Right lobe of liver (tissue), 6 donors: ENCODE measurements around the gene MYRFL. TPM values are rescaled to one million over a fixed set of nuclear protein-coding genes. Genes with fewer than 3 reads are reported as not detected.
"Not testable (repeated sequence)": the region's sequence is repeated elsewhere in the genome, so short reads cannot be mapped to it uniquely, and the experiment has no call there.

ENCODE experiments used
- ATAC-seq, 4 donors: fragments of 200-7000 bp; cut with Tn5 transposase; one replicate each; pipeline ENCODE4 v1.9.1; 2020; ENCODE audit warnings: mild to moderate bottlenecking in 4 of 4, moderate library complexity in 4 of 4
- DNase-seq, 3 donors: peaks; one replicate each; pipeline ENCODE4 v3.0.0-alpha.2; 2020
- H3K27ac ChIP-seq, 3 donors: fragments of 200-600 bp; one replicate each; pipeline ENCODE4 v1.8.0; 2022
- H3K27me3 ChIP-seq, 2 donors: fragments of 200-600 bp; one replicate each; pipeline ENCODE4 v1.8.0; 2022
- H3K36me3 ChIP-seq, 4 donors: fragments of 200-600 bp; sonication (generic) in 1 of 4; one replicate each; pipeline versions ENCODE4 v1.5.1 to v1.8.0; 2017 to 2022; ENCODE audit warnings: control low read depth in 1 of 4
- H3K4me1 ChIP-seq, 4 donors: fragments of 200-600 bp; sonication (generic) in 1 of 4; one replicate each; pipeline versions ENCODE4 v1.5.1 to v1.8.0; 2017 to 2022; ENCODE audit warnings: control low read depth in 1 of 4
- H3K4me3 ChIP-seq, 3 donors: fragments of 200-600 bp; one replicate each; pipeline ENCODE4 v1.8.0; 2022
- H3K9me3 ChIP-seq, 4 donors: fragments of 200-600 bp; sonication (generic) in 1 of 4; one replicate each; pipeline versions ENCODE4 v1.5.1 to v1.8.0; 2017 to 2022; ENCODE audit warnings: control low read depth in 1 of 4
- CTCF ChIP-seq, 4 donors: fragments of 200-600 bp in 3 of 4; fragments of 450-650 bp in 1 of 4; IDR thresholded peaks; one replicate each; pipeline versions ENCODE4 v1.5.1 to v1.8.0; 2016 to 2022; ENCODE audit warnings: antibody characterized with exemption in 4 of 4, mild to moderate bottlenecking in 2 of 4
- POLR2A ChIP-seq: fragments of 450-650 bp; IDR thresholded peaks from one replicate; pipeline ENCODE4 v1.6.1; 2017; ENCODE audit warnings: antibody characterized with exemption, mild to moderate bottlenecking
- WGBS: methylation state at CpG from one replicate; pipeline ENCODE4 v1.1.6; 2018; ENCODE audit warnings: low coverage, low lambda C conversion rate; ENCODE audit not compliant: insufficient coverage; ENCODE audit errors: missing lambda C conversion rate; 5-methylcytosine and 5-hydroxymethylcytosine counted together
- intact Hi-C, 2 donors: fragments of 100-400 bp; cut with DNase I; formaldehyde crosslinking; loops; one replicate each; pipeline versions ENCODE4 v1.11.2 to v1.14.1; 2022
- total RNA-seq, 6 experiments: library from RNA; depleted of rRNA in 2 of 6; stranded (reverse); fragments of >200 nt in 2 of 6; fragmentation: NEBNext Ultra II Directional in 3 of 6; extraction: Animal tissue kit (Norgen Biotek cat#: 25700) in 3 of 6; gene quantifications; one replicate each; pipeline versions ENCODE4 v1.1.0 to v1.2.4, GENCODE V29; 2016 to 2023
- donor health status: DM: no; HTN: yes; CAD: no.
- donor health status: DM: no; HTN: no; CAD: no.
- donor health status: DM: no; HTN: no; CAD: no.
- donor health status: DM: no; HTN: yes; CAD: no.
- donor health status: DM: no; HTN: yes; CAD: no.

MYRFL gene
- total RNA-seq, 6 experiments from 2014 or later, result 0.11 to 0.21 (median 0.17) TPM; not detected in 2

GRCh38 chr12:69844836-69845235 lies 19.8 kb downstream of the MYRFL start:
- intact Hi-C loops, result no loop called here
- no peak for DNase-seq
- TF ChIP-seq CTCF (IDR thresholded peaks at IDR 0.05) (no peak), POLR2A (no peak)
- no peak overlapping the region for H3K4me3 ChIP-seq
- no peaks in the 10 kb centered on the region for H3K27me3 ChIP-seq
- ATAC-seq, result no peak
- peaks cover 0 to 6% (median 2%) of the 10 kb centered on the region in 4 donors for H3K4me1 ChIP-seq
- no peaks in the 10 kb centered on the region for H3K9me3 ChIP-seq
- no peak overlapping the region for H3K27ac ChIP-seq
- 81% methylated on average over 4 of the region's 4 CpGs for WGBS
- no peaks in the 10 kb centered on the region for H3K36me3 ChIP-seq

GRCh38 chr12:69846976-69847375 lies 21.9 kb downstream of the MYRFL start:
- Histone ChIP-seq H3K4me1 (no peaks in the 10 kb centered on the region), H3K27me3 (no peaks in the 10 kb centered on the region), H3K4me3 (no peak overlapping the region), H3K27ac (no peak overlapping the region), H3K36me3 (no peaks in the 10 kb centered on the region), H3K9me3 (no peaks in the 10 kb centered on the region)
- intact Hi-C loops, result no loop called here
- ATAC-seq, result no peak
- DNase-seq, result no peak
- TF ChIP-seq POLR2A, result no peak
- no peak for TF ChIP-seq CTCF (IDR thresholded peaks at IDR 0.05)

- TF ChIP-seq CTCF (IDR thresholded peaks at IDR 0.05) (no peak), POLR2A (no peak)
- Histone ChIP-seq H3K9me3 (no peaks in the 10 kb centered on the region), H3K27me3 (no peaks in the 10 kb centered on the region), H3K27ac (no peak overlapping the region), H3K4me3 (no peak overlapping the region), H3K4me1 (no peaks in the 10 kb centered on the region), H3K36me3 (no peaks in the 10 kb centered on the region)
- DNase-seq (no peak), ATAC-seq (no peak)
- WGBS, result 83% methylated on average over 2 of the region's 2 CpGs
- intact Hi-C loops, result no loop called here
Measured at GRCh38 chr12:69851976-69852375, 26.9 kb downstream of the MYRFL start.

- H3K4me3 ChIP-seq, H3K9me3 ChIP-seq, DNase-seq, H3K27ac ChIP-seq, intact Hi-C loops, H3K36me3 ChIP-seq, ATAC-seq, H3K4me1 ChIP-seq, H3K27me3 ChIP-seq: not testable (repeated sequence)
- 90% methylated on average over 9 of the region's 61 CpGs for WGBS
Measured at GRCh38 chr12:69853176-69853961, 28.3 kb downstream of the MYRFL start.

- Histone ChIP-seq H3K4me1 (no peaks in the 10 kb centered on the region), H3K4me3 (no peak overlapping the region), H3K9me3 (no peaks in the 10 kb centered on the region), H3K36me3 (no peaks in the 10 kb centered on the region), H3K27ac (no peak overlapping the region), H3K27me3 (no peaks in the 10 kb centered on the region)
- TF ChIP-seq POLR2A (no peak), CTCF (IDR thresholded peaks at IDR 0.05) (no peak)
- 62% methylated on average over 4 of the region's 4 CpGs for WGBS
- intact Hi-C loops, result no loop called here
- DNase-seq, result no peak
- no peak for ATAC-seq
Measured at GRCh38 chr12:69866698-69867097, 41.7 kb downstream of the MYRFL start.
